OCI-LY7 (cell line): Measurements from ENCODE around the gene MEF2C. TPM values are rescaled to one million over a fixed set of nuclear protein-coding genes. Genes with fewer than 3 reads are reported as not detected.

Experiments used
- BruUV-seq: library from RNA; stranded (reverse); fragments of 400-500 nt; replicated peaks from 2 replicates; lab custom pipeline; 2021; lab: Mats Ljungman, UMichigan
- CTCF ChIA-PET: fragments of 300-600 bp; sonication (Branson Sonifier 250); formaldehyde crosslinking; loops from one replicate; lab custom pipeline; 2022; ENCODE audit warnings: antibody characterized with exemption; ENCODE audit not compliant: unreplicated experiment; lab: Charles Lee
- POLR2A ChIA-PET: fragments of 300-600 bp; sonication (Branson Sonifier 250); formaldehyde crosslinking; loops from one replicate; lab custom pipeline; 2022; ENCODE audit warnings: antibody characterized with exemption; lab: Charles Lee
- DNase-seq: peaks from one replicate; pipeline ENCODE4 v3.0.0-alpha.2; 2015; ENCODE audit warnings: low spot score
- H2AFZ ChIP-seq: fragments of 200-600 bp; sonication (generic), shearing (Covaris generic); 2 replicates; pipeline ENCODE4 v1.6.1; 2014; ENCODE audit warnings: mild to moderate bottlenecking, antibody characterized with exemption, low read length, moderate library complexity
- H3K27ac ChIP-seq: fragments of 200-600 bp; sonication (generic); 2 replicates; pipeline ENCODE4 v1.5.1; 2014; ENCODE audit warnings: mixed run types, low read depth, mild to moderate bottlenecking, moderate library complexity, low read length, inconsistent platforms; ENCODE audit not compliant: poor library complexity, severe bottlenecking
- H3K36me3 ChIP-seq: fragments of 200-600 bp; sonication (generic); 2 replicates; pipeline ENCODE4 v1.6.1; 2014; ENCODE audit warnings: mild to moderate bottlenecking, antibody characterized with exemption, low read length, moderate library complexity, mixed read lengths; ENCODE audit not compliant: insufficient read depth
- H3K4me1 ChIP-seq: fragments of 200-600 bp; sonication (generic); 2 replicates; pipeline ENCODE4 v1.5.1; 2014; ENCODE audit warnings: mild to moderate bottlenecking, low read length; ENCODE audit not compliant: insufficient read depth, poor library complexity, severe bottlenecking
- H3K4me2 ChIP-seq: fragments of 200-600 bp; sonication (generic); 2 replicates; pipeline ENCODE4 v1.6.1; 2014; ENCODE audit warnings: mild to moderate bottlenecking, low read length
- H3K4me3 ChIP-seq: fragments of 200-600 bp; sonication (generic); 2 replicates; pipeline ENCODE4 v1.5.1; 2014; ENCODE audit warnings: mild to moderate bottlenecking, low read depth, low read length; ENCODE audit not compliant: poor library complexity, severe bottlenecking
- H3K79me2 ChIP-seq: fragments of 200-600 bp; sonication (generic); 2 replicates; pipeline ENCODE4 v1.6.1; 2016; ENCODE audit warnings: low read depth, mild to moderate bottlenecking, low read length, moderate library complexity, mixed read lengths; ENCODE audit not compliant: insufficient read depth
- H3K9me2 ChIP-seq: fragments of 200-600 bp; sonication (generic); 2 replicates; pipeline ENCODE4 v1.6.1; 2016; ENCODE audit warnings: mild to moderate bottlenecking, low read length, mixed read lengths; ENCODE audit not compliant: insufficient read depth
- H3K9me3 ChIP-seq: fragments of 200-600 bp; sonication (generic); 2 replicates; pipeline ENCODE4 v1.6.1; 2014; ENCODE audit warnings: mild to moderate bottlenecking, mixed run types, low read length, mixed read lengths
- H4K20me1 ChIP-seq: fragments of 200-600 bp; sonication (generic); 2 replicates; pipeline ENCODE4 v1.6.1; 2014; ENCODE audit warnings: mild to moderate bottlenecking, antibody characterized with exemption, low read length, moderate library complexity, mixed read lengths; ENCODE audit not compliant: insufficient read depth
- CTCF ChIP-seq: fragments of 200-600 bp; sonication (generic); conservative IDR thresholded peaks from 2 replicates; pipeline ENCODE4 v1.5.1; 2014; ENCODE audit warnings: mild to moderate bottlenecking, antibody characterized with exemption, low read length, moderate library complexity, mixed read lengths
- EZH2phosphoT487 ChIP-seq: fragments of 200-600 bp; sonication (generic); IDR thresholded peaks from 2 replicates; pipeline ENCODE4 v1.6.1; 2018; ENCODE audit warnings: low read depth, borderline replicate concordance, mild to moderate bottlenecking, mixed run types, antibody characterized with exemption, low read length, moderate library complexity, mixed read lengths
- intact Hi-C: fragments of 100-400 bp; cut with micrococcal nuclease; formaldehyde crosslinking; loops from one replicate; pipeline ENCODE4 v1.10.0; 2022; ENCODE audit not compliant: unreplicated experiment
- total RNA-seq, 2 experiments: library from RNA; depleted of rRNA in 1 of 2; stranded (reverse); fragments of >200 nt in 1 of 2; shearing (Covaris generic) in 1 of 2; gene quantifications; 2 replicates each; pipeline ENCODE4 v1.2.3, GENCODE V29; 2014 to 2022

Gene MEF2C
- total RNA-seq, 2 experiments from 2014 or later, result 5.5 to 57.6 TPM

DNA sequence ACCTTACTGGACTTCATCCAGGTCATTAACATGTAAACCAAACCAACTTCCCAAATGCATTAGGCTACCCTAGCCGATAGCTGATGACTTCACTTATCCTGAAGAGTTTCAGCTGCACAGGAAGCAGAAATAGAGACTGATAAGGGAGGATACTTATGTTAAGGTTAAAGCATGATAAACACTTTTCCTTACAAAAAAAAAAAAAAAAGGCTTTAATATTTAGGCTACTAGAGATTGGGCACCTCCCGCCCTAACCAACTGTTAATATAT, 1.6 kb upstream of the MEF2C start:
- H3K4me1 ChIP-seq, result peaks cover 35% of the 10 kb centered on the region
- CTCF ChIA-PET, result interaction anchor here (0.6 kb wide), 1 partner anchor 209 kb away, joined by 5 read pairs; no protein-coding TSS in a partner anchor
- intact Hi-C loops, result loop anchor here (5.0 kb wide), 2 partner anchors 617 to 1523 kb away; partner anchors contain the start of genes CETN3 and TMEM161B
- H3K9me3 ChIP-seq, result no peaks in the 10 kb centered on the region
- H3K9me2 ChIP-seq, result no peaks in the 10 kb centered on the region
- no peaks in the 10 kb centered on the region for H3K36me3 ChIP-seq
- no TSS peak for BruUV-seq
- no peak for TF ChIP-seq CTCF
- 0 out of 2 replicates have a peak, but pooled peaks have one; percentile 12 for TF ChIP-seq EZH2phosphoT487
- no peak for DNase-seq
- H2AFZ ChIP-seq, result peak overlapping the region; percentile 83; the same call in 1 of the 2 replicates
- no peak overlapping the region for H3K27ac ChIP-seq
- peaks cover 6% of the 10 kb centered on the region; the same call in 1 of the 2 replicates for H4K20me1 ChIP-seq
- H3K4me3 ChIP-seq, result peak overlapping the region; percentile 73
- POLR2A ChIA-PET, result interaction anchor here (0.5 to 3.9 kb wide), 13 partner anchors 9 to 169 kb away, joined by 3 to 16 read pairs (median 3); no protein-coding TSS in a partner anchor
- H3K79me2 ChIP-seq, result peaks cover 23% of the 10 kb centered on the region; the same call in 1 of the 2 replicates
- H3K4me2 ChIP-seq, result peak overlapping the region; percentile 88

GRCh38 chr5:88883836-88884607, 1.0 kb upstream of the MEF2C start:
- intact Hi-C loops, result loop anchor here (5.0 kb wide), 2 partner anchors 617 to 1523 kb away; partner anchors contain the start of genes CETN3 and TMEM161B
- Histone ChIP-seq H3K4me2 (peak overlapping the region; percentile 88), H3K9me3 (no peaks in the 10 kb centered on the region), H3K79me2 (peaks cover 26% of the 10 kb centered on the region; the same call in 1 of the 2 replicates), H4K20me1 (peaks cover 6% of the 10 kb centered on the region; the same call in 1 of the 2 replicates), H3K4me3 (peak overlapping the region; percentile 73), H2AFZ (peak overlapping the region; percentile 83), H3K27ac (no peak overlapping the region), H3K4me1 (peaks cover 34% of the 10 kb centered on the region), H3K9me2 (no peaks in the 10 kb centered on the region), H3K36me3 (no peaks in the 10 kb centered on the region)
- peak; percentile 87; the same call in 1 of the 2 replicates for TF ChIP-seq EZH2phosphoT487
- 0 out of 2 replicates have a peak, but pooled peaks have one; percentile 9 for TF ChIP-seq CTCF
- peak; percentile 50 for DNase-seq
- POLR2A ChIA-PET, result interaction anchor here (0.5 to 3.9 kb wide), 18 partner anchors 10 to 224 kb away, joined by 3 to 20 read pairs (median 4); no protein-coding TSS in a partner anchor
- CTCF ChIA-PET, result no interaction called here
- no TSS peak for BruUV-seq
